DND-41 (cell line): Measurements from ENCODE around the gene RNU1-1.
"Not testable (repeated sequence)": the region's sequence is repeated elsewhere in the genome, so short reads cannot be mapped to it uniquely, and the experiment has no call there.

ENCODE experiments used
- CTCF ChIP-seq: IDR thresholded peaks from 2 replicates; pipeline ENCODE4 v1.5.1; 2012; ENCODE audit warnings: borderline replicate concordance, low read length, moderate library complexity, mild to moderate bottlenecking; ENCODE audit not compliant: poor library complexity, severe bottlenecking; ENCODE audit errors: extremely low read depth
- EZH2 ChIP-seq: IDR thresholded peaks from 3 replicates; pipeline ENCODE4 v1.6.1; 2012; ENCODE audit warnings: borderline replicate concordance, low read depth, mild to moderate bottlenecking, moderate library complexity, low read length, inconsistent platforms; ENCODE audit not compliant: severe bottlenecking

- TF ChIP-seq CTCF, EZH2: not testable (repeated sequence)
Measured at GRCh38 chr1:16560498-16560897, 46.4 kb upstream of the RNU1-1 start.
